Measurements from ENCODE around the gene ME1. TPM values are rescaled to one million over a fixed set of nuclear protein-coding genes. Genes with fewer than 3 reads are reported as not detected.

The ME1 gene
- total and polyA plus RNA-seq, 2 donors (not counting 3 experiments of a cell fraction or from before 2014, with no cell fraction given), result 7.3 to 29.3 TPM

DNA sequence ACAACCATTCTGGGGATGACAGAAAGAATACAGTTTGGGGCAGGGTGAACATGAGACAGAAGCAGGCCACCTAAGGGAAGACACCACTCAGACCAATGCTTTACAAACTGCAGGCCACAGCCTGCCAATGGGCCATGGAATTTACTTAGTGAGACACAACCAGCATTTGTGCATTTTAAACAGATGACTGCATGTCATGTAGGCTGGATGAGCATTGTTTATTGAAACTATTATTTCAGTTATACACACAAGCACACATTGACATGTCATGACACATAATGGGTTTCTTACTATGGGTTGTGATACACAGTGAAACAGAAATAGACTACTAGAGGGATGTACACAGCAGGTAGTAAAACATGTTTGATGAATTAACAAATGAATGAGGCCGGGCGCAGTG, 245.8 kb downstream of the ME1 start:
- no peak for FAIRE-seq

GRCh38 chr6:83183082-83183828, 247.6 kb downstream of the ME1 start:
- no peak for TF ChIP-seq EZH2 (IDR thresholded peaks at IDR 0.05; ENCODE audit: borderline replicate concordance, low read depth, low read length, severe bottlenecking)
- H3K79me2 ChIP-seq (ENCODE audit: control insufficient read depth, insufficient read depth, low read length), result peaks cover 2% of the 10 kb centered on the region
- H3K4me1 ChIP-seq (ENCODE audit: control insufficient read depth, extremely low read depth, insufficient read depth, low read length), result no peaks in the 10 kb centered on the region
- H3K36me3 ChIP-seq (ENCODE audit: control insufficient read depth in 2 of 2, extremely low read depth in 1 of 2, insufficient read depth in 2 of 2, low read length in 2 of 2), result peaks cover 5 to 39% of the 10 kb centered on the region in 2 experiments
- H3K4me3 ChIP-seq (replicated peaks in 1 of 3; ENCODE audit: insufficient read depth in 1 of 3, low read depth in 1 of 3, low read length in 3 of 3), result no peak overlapping the region
- POLR2A ChIA-PET, result no interaction called here
- no TSS peak for BruUV-seq (replicated peaks)
- no peak overlapping the region for H3K27ac ChIP-seq (ENCODE audit: insufficient read depth, low read depth, low read length)
- intact Hi-C loops (cut with micrococcal nuclease), result loop anchor here (2.0 kb wide), 1 partner anchor 14 kb away; no protein-coding TSS in a partner anchor
- no peaks in the 10 kb centered on the region for H3K9me3 ChIP-seq (replicated peaks; ENCODE audit: control insufficient read depth, insufficient read depth, low read length)
- no peak overlapping the region for H2AFZ ChIP-seq (ENCODE audit: low read depth, low read length)
- H3K27me3 ChIP-seq (ENCODE audit: control insufficient read depth in 2 of 2, insufficient read depth in 2 of 2, low read length in 2 of 2), result no peaks in the 10 kb centered on the region
- dilution Hi-C loops (cut with MboI; ENCODE audit: extremely low pct_ligation_motif_present, low sequenced_read_pairs), result no loop called here
- H3K9ac ChIP-seq (replicated peaks; ENCODE audit: extremely low read depth, insufficient read depth, low read length), result no peak overlapping the region
- no peaks in the 10 kb centered on the region for H3K9me1 ChIP-seq (replicated peaks; ENCODE audit: control insufficient read depth, extremely low read depth, insufficient read depth, low read length)
- CTCF ChIA-PET, result interaction anchor here (1.0 to 1.7 kb wide), 4 partner anchors 32 to 332 kb away, joined by 3 to 11 read pairs (median 4); partner anchors contain the start of gene UBE3D
- FAIRE-seq (no peak), DNase-seq (ENCODE audit: low read depth, low spot score) (no peak)
- no peak overlapping the region for H3K4me2 ChIP-seq (ENCODE audit: insufficient read depth, low read length)
- no peaks in the 10 kb centered on the region for H4K20me1 ChIP-seq (replicated peaks; ENCODE audit: control insufficient read depth, extremely low read depth, insufficient read depth, low read length)

More for the DNA sequence above, 245.8 kb downstream of the ME1 start:
- CTCF ChIA-PET, result interaction anchor here (1.1 to 1.2 kb wide), 2 partner anchors 30 to 31 kb away, joined by 3 to 6 read pairs; no protein-coding TSS in a partner anchor
- intact Hi-C loops (cut with micrococcal nuclease) (no loop called here), dilution Hi-C loops (cut with MboI; ENCODE audit: extremely low pct_ligation_motif_present, low sequenced_read_pairs) (no loop called here)
- no peak overlapping the region for H3K4me3 ChIP-seq (replicated peaks in 1 of 3; ENCODE audit: insufficient read depth in 1 of 3, low read depth in 1 of 3, low read length in 3 of 3)
- POLR2A ChIA-PET, result no interaction called here
- TF ChIP-seq POLR2AphosphoS5 (IDR thresholded peaks at IDR 0.05; ENCODE audit: insufficient read depth, low read depth, low read length) (no peak), FOS (IDR thresholded peaks at IDR 0.05; ENCODE audit: borderline replicate concordance, insufficient read depth, low read length) (no peak), GATA2 (IDR thresholded peaks at IDR 0.05; ENCODE audit: insufficient read depth, insufficient read length, low read depth, low read length) (no peak), EZH2 (IDR thresholded peaks at IDR 0.05; ENCODE audit: borderline replicate concordance, low read depth, low read length, severe bottlenecking) (no peak), MYC (IDR thresholded peaks at IDR 0.05; ENCODE audit: low read depth, low read length) (no peak), JUN (IDR thresholded peaks at IDR 0.05; ENCODE audit: borderline replicate concordance, insufficient read depth, insufficient read length, low read depth) (no peak)
- no TSS peak for BruUV-seq (replicated peaks)
- H3K36me3 ChIP-seq (ENCODE audit: control insufficient read depth in 2 of 2, extremely low read depth in 1 of 2, insufficient read depth in 2 of 2, low read length in 2 of 2), result peaks cover 5 to 37% of the 10 kb centered on the region in 2 experiments
- no peaks in the 10 kb centered on the region for H3K9me1 ChIP-seq (replicated peaks; ENCODE audit: control insufficient read depth, extremely low read depth, insufficient read depth, low read length)
- DNase-seq (ENCODE audit: low read depth, low spot score), result no peak
- H3K9ac ChIP-seq (replicated peaks; ENCODE audit: extremely low read depth, insufficient read depth, low read length), result no peak overlapping the region
- H3K79me2 ChIP-seq (ENCODE audit: control insufficient read depth, insufficient read depth, low read length), result peaks cover 15% of the 10 kb centered on the region
- no peak overlapping the region for H2AFZ ChIP-seq (ENCODE audit: low read depth, low read length)
- no peaks in the 10 kb centered on the region for H3K9me3 ChIP-seq (replicated peaks; ENCODE audit: control insufficient read depth, insufficient read depth, low read length)
- H3K4me2 ChIP-seq (ENCODE audit: insufficient read depth, low read length), result no peak overlapping the region
- no peaks in the 10 kb centered on the region for H3K4me1 ChIP-seq (ENCODE audit: control insufficient read depth, extremely low read depth, insufficient read depth, low read length)
- no peaks in the 10 kb centered on the region for H3K27me3 ChIP-seq (ENCODE audit: control insufficient read depth in 2 of 2, insufficient read depth in 2 of 2, low read length in 2 of 2)
- H3K27ac ChIP-seq (ENCODE audit: insufficient read depth, low read depth, low read length), result no peak overlapping the region
- H4K20me1 ChIP-seq (replicated peaks; ENCODE audit: control insufficient read depth, extremely low read depth, insufficient read depth, low read length), result no peaks in the 10 kb centered on the region

All from endothelial cell of umbilical vein (primary cell).